ENCODE data around the gene CHST8. TPM values are rescaled to one million over a fixed set of nuclear protein-coding genes. Genes with fewer than 3 reads are reported as not detected.

Gene CHST8
- total and polyA plus RNA-seq, 2 of the 13 experiments (the other 11 are each of a cell fraction or from before 2014, with no cell fraction given): not detected

DNA sequence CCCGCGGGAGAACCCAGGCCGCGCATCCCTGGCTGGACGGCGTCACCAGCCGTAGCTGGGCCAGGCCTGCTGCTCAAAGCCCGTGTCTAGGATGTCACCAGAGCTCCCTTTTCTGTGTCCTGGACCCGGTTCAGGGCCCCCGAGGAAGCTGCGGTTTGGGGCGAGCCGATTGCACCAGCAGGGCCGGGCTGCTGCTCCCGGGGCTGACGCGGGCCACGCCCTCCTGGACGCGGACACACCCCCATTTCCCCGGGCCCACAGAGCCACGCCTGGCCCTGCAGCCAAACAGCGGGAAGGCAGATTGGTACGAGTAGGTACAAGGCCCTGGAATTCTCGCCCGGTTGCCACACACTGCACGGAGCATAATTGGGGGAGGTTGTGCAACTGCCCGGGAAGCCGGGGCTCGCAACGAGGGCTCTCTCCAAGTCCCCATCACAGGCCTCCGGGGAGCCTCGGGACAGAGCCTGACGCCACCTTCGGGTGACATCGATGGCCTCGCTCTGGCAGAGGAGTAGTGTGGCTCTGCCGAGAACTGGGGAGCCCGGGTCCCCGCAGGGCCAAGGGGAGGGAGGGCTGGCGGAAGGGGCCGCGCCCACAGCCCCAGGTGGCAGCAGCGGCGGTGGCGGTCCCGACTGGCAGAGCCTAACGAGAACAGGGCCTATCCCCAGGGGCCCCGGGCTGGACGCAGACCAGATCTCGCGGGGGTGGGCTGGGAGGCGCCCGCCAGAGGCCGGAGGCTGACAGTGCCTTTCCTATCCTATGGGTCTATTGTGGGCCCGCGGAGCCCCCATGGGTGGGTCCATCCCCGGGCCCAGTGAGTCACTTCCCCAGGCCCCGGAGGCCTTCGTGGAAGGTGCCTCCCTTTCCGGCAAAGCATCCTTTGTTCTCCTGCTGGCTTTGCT, 198.4 kb downstream of the CHST8 start (continued):
- TF ChIP-seq, protein P1, sequence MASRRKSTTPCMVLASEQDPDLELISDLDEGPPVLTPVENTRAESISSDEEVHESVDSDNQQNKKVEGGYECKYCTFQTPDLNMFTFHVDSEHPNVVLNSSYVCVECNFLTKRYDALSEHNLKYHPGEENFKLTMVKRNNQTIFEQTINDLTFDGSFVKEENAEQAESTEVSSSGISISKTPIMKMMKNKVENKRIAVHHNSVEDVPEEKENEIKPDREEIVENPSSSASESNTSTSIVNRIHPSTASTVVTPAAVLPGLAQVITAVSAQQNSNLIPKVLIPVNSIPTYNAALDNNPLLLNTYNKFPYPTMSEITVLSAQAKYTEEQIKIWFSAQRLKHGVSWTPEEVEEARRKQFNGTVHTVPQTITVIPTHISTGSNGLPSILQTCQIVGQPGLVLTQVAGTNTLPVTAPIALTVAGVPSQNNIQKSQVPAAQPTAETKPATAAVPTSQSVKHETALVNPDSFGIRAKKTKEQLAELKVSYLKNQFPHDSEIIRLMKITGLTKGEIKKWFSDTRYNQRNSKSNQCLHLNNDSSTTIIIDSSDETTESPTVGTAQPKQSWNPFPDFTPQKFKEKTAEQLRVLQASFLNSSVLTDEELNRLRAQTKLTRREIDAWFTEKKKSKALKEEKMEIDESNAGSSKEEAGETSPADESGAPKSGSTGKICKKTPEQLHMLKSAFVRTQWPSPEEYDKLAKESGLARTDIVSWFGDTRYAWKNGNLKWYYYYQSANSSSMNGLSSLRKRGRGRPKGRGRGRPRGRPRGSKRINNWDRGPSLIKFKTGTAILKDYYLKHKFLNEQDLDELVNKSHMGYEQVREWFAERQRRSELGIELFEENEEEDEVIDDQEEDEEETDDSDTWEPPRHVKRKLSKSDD (CRISPR knock-in tag; IDR thresholded peaks at IDR 0.05; ENCODE audit: low read depth): no peak
- TF ChIP-seq CENPT (CRISPR knock-in tag; IDR thresholded peaks at IDR 0.05; ENCODE audit: low read depth) (no peak), ZNF777 (CRISPR knock-in tag; IDR thresholded peaks at IDR 0.05) (peak; percentile 75), RELA (CRISPR knock-in tag; IDR thresholded peaks at IDR 0.05) (no peak), CBX5 (CRISPR knock-in tag; IDR thresholded peaks at IDR 0.05; ENCODE audit: borderline replicate concordance) (no peak), ZNF598 (CRISPR knock-in tag; IDR thresholded peaks at IDR 0.05; ENCODE audit: borderline replicate concordance) (no peak), ZNF225 (CRISPR knock-in tag; IDR thresholded peaks at IDR 0.05) (no peak)
- TF ChIP-seq, protein P2, sequence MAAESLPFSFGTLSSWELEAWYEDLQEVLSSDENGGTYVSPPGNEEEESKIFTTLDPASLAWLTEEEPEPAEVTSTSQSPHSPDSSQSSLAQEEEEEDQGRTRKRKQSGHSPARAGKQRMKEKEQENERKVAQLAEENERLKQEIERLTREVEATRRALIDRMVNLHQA (CRISPR knock-in tag; IDR thresholded peaks at IDR 0.05): no peak
- TF ChIP-seq, protein P3, sequence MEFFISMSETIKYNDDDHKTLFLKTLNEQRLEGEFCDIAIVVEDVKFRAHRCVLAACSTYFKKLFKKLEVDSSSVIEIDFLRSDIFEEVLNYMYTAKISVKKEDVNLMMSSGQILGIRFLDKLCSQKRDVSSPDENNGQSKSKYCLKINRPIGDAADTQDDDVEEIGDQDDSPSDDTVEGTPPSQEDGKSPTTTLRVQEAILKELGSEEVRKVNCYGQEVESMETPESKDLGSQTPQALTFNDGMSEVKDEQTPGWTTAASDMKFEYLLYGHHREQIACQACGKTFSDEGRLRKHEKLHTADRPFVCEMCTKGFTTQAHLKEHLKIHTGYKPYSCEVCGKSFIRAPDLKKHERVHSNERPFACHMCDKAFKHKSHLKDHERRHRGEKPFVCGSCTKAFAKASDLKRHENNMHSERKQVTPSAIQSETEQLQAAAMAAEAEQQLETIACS (CRISPR knock-in tag; IDR thresholded peaks at IDR 0.05): no peak
- TF ChIP-seq, protein P4, sequence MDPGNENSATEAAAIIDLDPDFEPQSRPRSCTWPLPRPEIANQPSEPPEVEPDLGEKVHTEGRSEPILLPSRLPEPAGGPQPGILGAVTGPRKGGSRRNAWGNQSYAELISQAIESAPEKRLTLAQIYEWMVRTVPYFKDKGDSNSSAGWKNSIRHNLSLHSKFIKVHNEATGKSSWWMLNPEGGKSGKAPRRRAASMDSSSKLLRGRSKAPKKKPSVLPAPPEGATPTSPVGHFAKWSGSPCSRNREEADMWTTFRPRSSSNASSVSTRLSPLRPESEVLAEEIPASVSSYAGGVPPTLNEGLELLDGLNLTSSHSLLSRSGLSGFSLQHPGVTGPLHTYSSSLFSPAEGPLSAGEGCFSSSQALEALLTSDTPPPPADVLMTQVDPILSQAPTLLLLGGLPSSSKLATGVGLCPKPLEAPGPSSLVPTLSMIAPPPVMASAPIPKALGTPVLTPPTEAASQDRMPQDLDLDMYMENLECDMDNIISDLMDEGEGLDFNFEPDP (CRISPR knock-in tag; conservative IDR thresholded peaks at IDR 0.05): no peak
- TF ChIP-seq, protein P5, sequence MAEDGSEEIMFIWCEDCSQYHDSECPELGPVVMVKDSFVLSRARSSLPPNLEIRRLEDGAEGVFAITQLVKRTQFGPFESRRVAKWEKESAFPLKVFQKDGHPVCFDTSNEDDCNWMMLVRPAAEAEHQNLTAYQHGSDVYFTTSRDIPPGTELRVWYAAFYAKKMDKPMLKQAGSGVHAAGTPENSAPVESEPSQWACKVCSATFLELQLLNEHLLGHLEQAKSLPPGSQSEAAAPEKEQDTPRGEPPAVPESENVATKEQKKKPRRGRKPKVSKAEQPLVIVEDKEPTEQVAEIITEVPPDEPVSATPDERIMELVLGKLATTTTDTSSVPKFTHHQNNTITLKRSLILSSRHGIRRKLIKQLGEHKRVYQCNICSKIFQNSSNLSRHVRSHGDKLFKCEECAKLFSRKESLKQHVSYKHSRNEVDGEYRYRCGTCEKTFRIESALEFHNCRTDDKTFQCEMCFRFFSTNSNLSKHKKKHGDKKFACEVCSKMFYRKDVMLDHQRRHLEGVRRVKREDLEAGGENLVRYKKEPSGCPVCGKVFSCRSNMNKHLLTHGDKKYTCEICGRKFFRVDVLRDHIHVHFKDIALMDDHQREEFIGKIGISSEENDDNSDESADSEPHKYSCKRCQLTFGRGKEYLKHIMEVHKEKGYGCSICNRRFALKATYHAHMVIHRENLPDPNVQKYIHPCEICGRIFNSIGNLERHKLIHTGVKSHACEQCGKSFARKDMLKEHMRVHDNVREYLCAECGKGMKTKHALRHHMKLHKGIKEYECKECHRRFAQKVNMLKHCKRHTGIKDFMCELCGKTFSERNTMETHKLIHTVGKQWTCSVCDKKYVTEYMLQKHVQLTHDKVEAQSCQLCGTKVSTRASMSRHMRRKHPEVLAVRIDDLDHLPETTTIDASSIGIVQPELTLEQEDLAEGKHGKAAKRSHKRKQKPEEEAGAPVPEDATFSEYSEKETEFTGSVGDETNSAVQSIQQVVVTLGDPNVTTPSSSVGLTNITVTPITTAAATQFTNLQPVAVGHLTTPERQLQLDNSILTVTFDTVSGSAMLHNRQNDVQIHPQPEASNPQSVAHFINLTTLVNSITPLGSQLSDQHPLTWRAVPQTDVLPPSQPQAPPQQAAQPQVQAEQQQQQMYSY (CRISPR knock-in tag; IDR thresholded peaks at IDR 0.05): no peak

Data from HepG2 (cell line).